Activated CD8-positive, alpha-beta memory T cell treated with anti-CD3 and anti-CD28 coated beads, Interleukin-2, amount 10 ng/mL, durations not matched to agents 7 days and 5 days (primary cell): ENCODE data around the gene ANKDD1A. TPM values are rescaled to one million over a fixed set of nuclear protein-coding genes. Genes with fewer than 3 reads are reported as not detected.
A peak's percentile ranks its signal among the peaks of the same experiment; 100 is the strongest.

Source experiments
- ATAC-seq: fragments of 150-1000 bp; cut with Tn5 transposase; one replicate; pipeline ENCODE4 v1.10.0; 2021; ENCODE audit warnings: moderate library complexity
- CTCF ChIA-PET: fragments of 350-600 bp; sonication (Branson Sonifier 250); formaldehyde crosslinking; loops from one replicate; lab custom pipeline; 2021; ENCODE audit warnings: antibody characterized with exemption; lab: Charles Lee
- DNase-seq: peaks from one replicate; pipeline ENCODE4 v3.0.0-alpha.2; 2020
- H3K27ac Mint-ChIP-seq: one replicate; pipeline ENCODE4 v1.8.0; 2021; ENCODE audit warnings: mild to moderate bottlenecking, mixed read lengths
- H3K27me3 Mint-ChIP-seq: one replicate; pipeline ENCODE4 v1.8.0; 2021; ENCODE audit warnings: mixed read lengths
- H3K36me3 Mint-ChIP-seq: one replicate; pipeline ENCODE4 v1.8.0; 2021; ENCODE audit warnings: mild to moderate bottlenecking, mixed read lengths
- H3K4me1 Mint-ChIP-seq: one replicate; pipeline ENCODE4 v1.8.0; 2021; ENCODE audit warnings: mixed read lengths
- H3K4me3 Mint-ChIP-seq: one replicate; pipeline ENCODE4 v1.8.0; 2021; ENCODE audit warnings: mild to moderate bottlenecking, moderate library complexity, mixed read lengths
- H3K9me3 Mint-ChIP-seq: one replicate; pipeline ENCODE4 v1.8.0; 2022; ENCODE audit warnings: low read depth, mixed read lengths
- total RNA-seq, 2 experiments: library from RNA; stranded (reverse); gene quantifications; one replicate each; pipeline ENCODE4 v1.2.3, GENCODE V29; 2021

The ANKDD1A gene
- total RNA-seq, 2 experiments from 2014 or later, result 13.4 to 24.4 TPM

GRCh38 chr15:64883997-64884511 lies 27.6 kb upstream of the ANKDD1A start:
- ATAC-seq, result peak; percentile 62
- peaks cover 33% of the 10 kb centered on the region for H3K4me1 Mint-ChIP-seq

DNA sequence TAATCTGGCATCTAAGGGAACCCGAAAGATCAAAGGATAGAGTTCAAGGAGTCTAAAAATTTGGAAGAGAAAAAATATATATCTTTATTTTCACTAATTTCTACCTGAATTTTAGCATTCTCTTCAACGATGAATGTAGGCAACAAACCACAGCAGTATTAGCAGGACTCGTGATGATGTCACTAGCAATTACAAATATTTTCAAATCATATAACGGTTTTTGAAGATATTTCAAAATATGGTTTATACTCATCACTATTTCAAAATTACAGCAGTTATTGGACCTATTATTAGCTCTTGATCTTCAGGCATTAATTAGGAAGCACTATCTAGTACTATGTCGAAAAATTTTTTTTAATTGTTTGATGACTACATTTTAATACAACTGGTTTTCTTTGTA lies 27.0 kb upstream of the ANKDD1A start:
- H3K36me3 Mint-ChIP-seq, result no peaks in the 10 kb centered on the region
- CTCF ChIA-PET, result interaction anchor here (1.0 to 6.4 kb wide), 2 partner anchors 9 to 49 kb away, joined by 5 to 56 read pairs; no protein-coding TSS in a partner anchor
- H3K4me3 Mint-ChIP-seq, result no peak overlapping the region
- H3K27me3 Mint-ChIP-seq, result no peaks in the 10 kb centered on the region
- DNase-seq, result no peak
- H3K9me3 Mint-ChIP-seq, result no peaks in the 10 kb centered on the region
- no peak overlapping the region for H3K27ac Mint-ChIP-seq
- no peak for ATAC-seq
- peaks cover 33% of the 10 kb centered on the region for H3K4me1 Mint-ChIP-seq

More at GRCh38 chr15:64883997-64884511, 27.6 kb upstream of the ANKDD1A start:
- H3K36me3 Mint-ChIP-seq, result no peaks in the 10 kb centered on the region
- H3K4me3 Mint-ChIP-seq, result no peak overlapping the region
- peak; percentile 76 for DNase-seq
- H3K27ac Mint-ChIP-seq, result peak overlapping the region; percentile 91
- H3K9me3 Mint-ChIP-seq, result no peaks in the 10 kb centered on the region
- H3K27me3 Mint-ChIP-seq, result no peaks in the 10 kb centered on the region
- CTCF ChIA-PET, result interaction anchor here (1.0 to 6.4 kb wide), 5 partner anchors 10 to 154 kb away, joined by 3 to 56 read pairs (median 5); no protein-coding TSS in a partner anchor

DNA sequence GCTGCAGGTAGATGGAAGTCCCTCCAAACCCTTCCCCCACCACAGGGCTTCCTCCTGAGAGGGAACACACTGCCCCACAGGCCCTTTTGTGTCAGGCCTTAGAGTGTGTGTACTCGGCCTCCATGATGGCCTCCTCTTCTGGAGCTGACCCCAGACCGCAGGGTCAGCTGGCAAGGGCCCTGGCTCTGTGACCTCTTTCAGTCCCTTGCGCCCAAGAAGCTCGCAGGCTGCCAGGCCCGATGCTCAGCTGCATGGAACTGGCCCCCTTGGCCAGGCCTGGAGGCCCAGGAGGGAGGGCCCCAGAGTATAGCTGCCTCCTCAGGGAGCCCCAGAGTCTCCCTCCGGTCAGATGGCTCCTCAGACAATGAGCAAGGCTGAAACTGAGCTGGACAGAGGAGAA lies 23.4 kb upstream of the ANKDD1A start:
- no peak overlapping the region for H3K27ac Mint-ChIP-seq
- H3K36me3 Mint-ChIP-seq, result no peaks in the 10 kb centered on the region
- no peak for DNase-seq
- no peak for ATAC-seq
- no peaks in the 10 kb centered on the region for H3K9me3 Mint-ChIP-seq
- H3K4me1 Mint-ChIP-seq, result peaks cover 38% of the 10 kb centered on the region
- H3K27me3 Mint-ChIP-seq, result no peaks in the 10 kb centered on the region
- CTCF ChIA-PET, result interaction anchor here (0.9 to 1.2 kb wide), 2 partner anchors 44 to 53 kb away, joined by 3 read pairs; no protein-coding TSS in a partner anchor
- H3K4me3 Mint-ChIP-seq, result no peak overlapping the region

DNA sequence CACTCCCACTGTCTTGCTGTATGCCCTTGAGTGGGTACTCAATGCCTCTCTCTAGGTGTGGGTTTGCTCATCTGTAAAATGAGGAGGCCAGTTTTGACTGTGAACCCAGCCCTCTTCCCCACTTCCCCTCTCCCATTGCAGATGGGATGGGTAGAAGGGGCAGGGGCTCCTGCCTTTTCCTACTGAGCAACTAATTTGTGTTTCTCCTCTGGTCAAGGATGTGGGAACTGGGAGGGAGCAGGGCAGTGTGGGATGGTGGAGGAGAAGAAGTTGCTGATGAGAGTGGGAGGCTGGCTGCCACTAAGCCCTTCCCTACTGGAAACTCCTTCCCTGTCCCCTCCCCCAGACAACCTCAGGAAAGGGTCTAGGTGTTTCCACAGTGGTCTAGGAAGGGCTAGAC lies 20.1 kb upstream of the ANKDD1A start:
- Mint-ChIP-seq H3K4me3 (peak overlapping the region; percentile 83), H3K27ac (peak overlapping the region; percentile 99), H3K9me3 (no peaks in the 10 kb centered on the region), H3K36me3 (no peaks in the 10 kb centered on the region), H3K4me1 (peaks cover 50% of the 10 kb centered on the region), H3K27me3 (no peaks in the 10 kb centered on the region)
- ATAC-seq (no peak), DNase-seq (no peak)
- CTCF ChIA-PET, result interaction anchor here (1.2 to 5.4 kb wide), 5 partner anchors 9 to 53 kb away, joined by 3 to 96 read pairs (median 42); no protein-coding TSS in a partner anchor

DNA sequence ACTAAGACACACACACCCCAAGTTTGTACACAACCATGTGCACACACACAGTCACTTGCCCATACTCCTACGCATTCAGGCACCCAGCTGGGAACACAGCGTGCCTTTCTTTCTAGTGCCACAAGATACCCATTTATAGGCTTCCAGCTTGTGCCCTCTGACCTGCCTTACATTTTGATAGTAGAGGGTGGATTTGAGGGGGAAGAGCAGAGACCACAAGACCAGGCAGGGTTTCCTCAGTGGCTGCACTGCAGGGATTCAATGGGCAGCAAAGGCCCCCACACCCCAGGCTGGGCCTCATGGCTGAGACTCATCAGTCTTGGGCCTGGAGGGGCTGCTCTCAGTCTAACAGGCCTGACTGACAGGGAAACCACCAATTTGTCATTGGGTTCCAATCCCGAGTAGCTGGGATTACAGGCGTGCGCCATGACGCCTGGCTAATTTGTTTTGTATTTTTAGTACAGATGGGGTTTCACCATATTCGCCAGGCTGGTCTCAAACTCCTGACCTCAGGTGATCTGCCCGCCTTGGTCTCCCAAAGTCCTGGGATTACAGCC lies 18.8 kb upstream of the ANKDD1A start:
- peaks cover 60% of the 10 kb centered on the region for H3K4me1 Mint-ChIP-seq

GRCh38 chr15:64893481-64894394 lies 18.0 kb upstream of the ANKDD1A start:
- peak overlapping the region; percentile 83 for H3K4me3 Mint-ChIP-seq
- peak overlapping the region; percentile 99 for H3K27ac Mint-ChIP-seq
- no peaks in the 10 kb centered on the region for H3K9me3 Mint-ChIP-seq
- peaks cover 5% of the 10 kb centered on the region for H3K36me3 Mint-ChIP-seq
- ATAC-seq (peak; percentile 79), DNase-seq (peak; percentile 99)
- CTCF ChIA-PET, result interaction anchor here (1.0 to 5.4 kb wide), 12 partner anchors 10 to 406 kb away, joined by 3 to 96 read pairs (median 14); partner anchors contain the start of gene PIF1
- H3K4me1 Mint-ChIP-seq, result peaks cover 63% of the 10 kb centered on the region
- H3K27me3 Mint-ChIP-seq, result no peaks in the 10 kb centered on the region

More for the DNA sequence above, 18.8 kb upstream of the ANKDD1A start:
- H3K36me3 Mint-ChIP-seq, result no peaks in the 10 kb centered on the region
- no peaks in the 10 kb centered on the region for H3K9me3 Mint-ChIP-seq
- CTCF ChIA-PET, result interaction anchor here (1.2 to 5.4 kb wide), 8 partner anchors 10 to 407 kb away, joined by 4 to 96 read pairs (median 24); partner anchors contain the start of gene PIF1
- H3K27ac Mint-ChIP-seq, result peak overlapping the region; percentile 99
- peak overlapping the region; percentile 83 for H3K4me3 Mint-ChIP-seq
- DNase-seq, result peak; percentile 70
- no peaks in the 10 kb centered on the region for H3K27me3 Mint-ChIP-seq
- ATAC-seq, result no peak

DNA sequence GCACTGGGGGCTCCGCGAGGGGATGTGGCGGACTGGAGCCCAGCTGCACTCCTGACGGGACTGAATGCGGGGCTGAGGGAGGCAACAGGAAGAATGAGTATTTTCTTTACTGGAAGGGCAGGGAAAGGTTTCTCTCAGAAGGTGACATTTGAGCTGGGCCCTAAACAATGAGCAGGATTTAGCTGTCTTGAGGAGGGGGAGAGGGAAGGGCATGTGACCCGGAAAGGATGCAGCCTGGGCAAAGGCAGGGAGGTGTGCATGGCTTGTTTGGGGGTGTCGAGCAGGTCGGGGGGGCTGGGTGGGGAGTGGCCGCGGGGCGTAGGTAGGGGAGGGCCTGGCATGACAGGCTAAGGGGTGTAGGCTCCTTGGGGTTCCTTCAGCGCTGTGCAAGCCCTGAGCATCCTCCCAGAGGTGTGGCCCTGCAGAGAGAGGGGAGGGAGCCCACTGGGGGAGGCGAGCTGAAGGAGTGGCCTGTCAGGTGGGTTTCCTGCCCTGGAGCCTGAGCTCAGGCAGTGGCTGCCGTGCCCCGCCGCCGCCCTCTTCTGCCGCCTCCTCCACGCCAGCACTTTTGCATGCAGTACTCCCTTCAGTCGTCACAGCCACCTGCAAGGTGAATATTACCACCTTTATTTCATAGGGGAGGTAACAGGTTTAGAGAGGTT lies 17.2 kb upstream of the ANKDD1A start:
- H3K9me3 Mint-ChIP-seq, result no peaks in the 10 kb centered on the region
- H3K27me3 Mint-ChIP-seq, result no peaks in the 10 kb centered on the region
- CTCF ChIA-PET, result interaction anchor here (0.5 to 5.4 kb wide), 18 partner anchors 9 to 406 kb away, joined by 3 to 96 read pairs (median 4); partner anchors contain the start of gene PIF1
- H3K36me3 Mint-ChIP-seq, result peaks cover 13% of the 10 kb centered on the region
- peak; percentile 69 for ATAC-seq
- H3K4me1 Mint-ChIP-seq, result peaks cover 63% of the 10 kb centered on the region
- peak; percentile 97 for DNase-seq
- H3K27ac Mint-ChIP-seq, result peak overlapping the region; percentile 99
- peak overlapping the region; percentile 83 for H3K4me3 Mint-ChIP-seq

- H3K27ac Mint-ChIP-seq, result peak overlapping the region; percentile 99
- peak; percentile 73 for DNase-seq
- CTCF ChIA-PET, result interaction anchor here (0.5 to 5.4 kb wide), 14 partner anchors 8 to 167 kb away, joined by 3 to 96 read pairs (median 13); partner anchors contain the start of gene PIF1
- H3K36me3 Mint-ChIP-seq, result peaks cover 14% of the 10 kb centered on the region
- H3K9me3 Mint-ChIP-seq, result no peaks in the 10 kb centered on the region
- ATAC-seq, result peak; percentile 6
- H3K27me3 Mint-ChIP-seq, result no peaks in the 10 kb centered on the region
- peak overlapping the region; percentile 83 for H3K4me3 Mint-ChIP-seq
- H3K4me1 Mint-ChIP-seq, result peaks cover 63% of the 10 kb centered on the region
Measured at GRCh38 chr15:64895285-64896065, 16.2 kb upstream of the ANKDD1A start.

GRCh38 chr15:64896371-64897069 lies 15.2 kb upstream of the ANKDD1A start:
- CTCF ChIA-PET, result interaction anchor here (3.1 to 5.4 kb wide), 2 partner anchors 7 to 60 kb away, joined by 11 to 42 read pairs; no protein-coding TSS in a partner anchor
- ATAC-seq, result no peak
- Mint-ChIP-seq H3K4me1 (peaks cover 58% of the 10 kb centered on the region), H3K27me3 (no peaks in the 10 kb centered on the region), H3K27ac (peak overlapping the region; percentile 99), H3K4me3 (peak overlapping the region; percentile 83), H3K36me3 (peaks cover 20% of the 10 kb centered on the region), H3K9me3 (peaks cover 6% of the 10 kb centered on the region)
- no peak for DNase-seq

DNA sequence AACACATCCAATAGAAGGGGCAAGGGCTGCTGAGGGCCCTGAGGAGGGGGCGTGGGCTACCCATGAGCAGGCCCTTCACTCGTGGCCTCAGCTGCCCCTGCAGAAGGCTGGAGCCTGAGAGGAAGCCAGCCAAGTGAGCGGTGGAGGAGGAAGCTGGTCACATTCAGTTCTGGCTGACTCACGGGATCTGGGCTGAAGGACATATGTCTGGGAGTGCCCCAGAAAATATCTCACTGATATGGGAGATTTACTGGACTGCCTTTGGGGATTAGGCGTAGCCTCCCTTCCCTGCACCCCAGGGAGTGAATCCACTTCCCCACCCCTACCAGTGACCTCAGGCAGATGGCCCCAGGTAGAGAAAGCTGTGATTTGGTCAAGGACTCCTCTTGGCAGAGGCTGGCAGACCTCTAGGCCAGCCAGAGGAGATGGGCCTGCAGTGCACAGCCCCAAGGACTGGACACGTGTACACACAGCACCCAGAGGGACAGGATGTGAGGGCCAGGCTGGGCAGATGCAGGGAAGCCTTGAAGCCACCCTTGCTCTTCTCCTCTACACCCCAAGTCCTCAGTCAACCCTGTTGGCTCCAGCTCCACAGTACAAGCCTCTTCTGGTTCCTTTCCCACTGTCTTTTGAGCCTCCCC lies 14.2 kb upstream of the ANKDD1A start:
- Mint-ChIP-seq H3K36me3 (peaks cover 22% of the 10 kb centered on the region), H3K9me3 (peaks cover 6% of the 10 kb centered on the region)
- CTCF ChIA-PET, result interaction anchor here (3.1 kb wide), 1 partner anchor 61 kb away, joined by 11 read pairs; no protein-coding TSS in a partner anchor

GRCh38 chr15:64898406-64898805 lies 13.3 kb upstream of the ANKDD1A start:
- Mint-ChIP-seq H3K27me3 (no peaks in the 10 kb centered on the region), H3K36me3 (peaks cover 26% of the 10 kb centered on the region), H3K4me1 (peaks cover 58% of the 10 kb centered on the region), H3K9me3 (peaks cover 6% of the 10 kb centered on the region), H3K27ac (no peak overlapping the region), H3K4me3 (no peak overlapping the region)
- DNase-seq (no peak), ATAC-seq (no peak)
- CTCF ChIA-PET, result interaction anchor here (1.1 to 3.1 kb wide), 2 partner anchors 62 to 73 kb away, joined by 3 to 11 read pairs; partner anchors contain the start of gene PIF1

More for the DNA sequence above, 14.2 kb upstream of the ANKDD1A start:
- ATAC-seq, result no peak
- no peak for DNase-seq
- Mint-ChIP-seq H3K4me1 (peaks cover 58% of the 10 kb centered on the region), H3K27me3 (no peaks in the 10 kb centered on the region), H3K27ac (peak overlapping the region; percentile 65), H3K4me3 (no peak overlapping the region)
